Brain pericyte (primary cell): ENCODE results near the gene SIRPB2.

Experiments used
- DNase-seq: peaks from one replicate; pipeline ENCODE4 v3.0.0-alpha.2; 2012; ENCODE audit warnings: low read depth, low spot score

The SIRPB2 gene

DNA sequence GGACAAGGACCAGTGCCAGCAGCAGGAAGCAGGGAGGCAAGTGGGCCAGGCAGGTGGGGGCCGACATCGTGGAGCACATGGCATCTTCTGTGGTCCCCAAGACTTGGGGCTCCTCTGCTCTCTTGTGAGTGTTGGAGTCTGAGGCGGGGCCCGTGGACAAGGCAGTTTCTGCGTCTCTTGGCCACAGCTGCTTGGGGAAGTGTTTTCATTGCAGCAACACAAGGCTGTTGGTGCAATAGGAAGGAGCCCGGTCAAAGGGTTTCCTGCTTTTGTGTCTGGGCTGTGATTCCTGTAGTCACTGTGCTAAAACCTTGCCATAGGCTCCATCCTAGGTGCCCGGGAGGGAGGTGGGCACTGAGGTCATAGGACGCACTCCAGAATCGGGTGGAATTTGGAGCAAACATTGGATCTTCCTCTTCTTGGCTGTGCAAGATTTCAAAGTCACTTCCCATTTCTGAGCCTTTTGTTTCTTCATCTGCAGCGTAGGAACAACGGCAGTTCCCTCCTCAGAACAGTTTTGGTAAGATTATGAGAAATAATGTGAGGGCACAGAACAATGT lies at the start of gene SIRPB2:
Gene SIRPB2 (minus strand): TSS at position 140 of the 560 bp plus-strand sequence. CDS start 61 bp downstream, at position 79.
- DNase-seq, result no peak

DNA sequence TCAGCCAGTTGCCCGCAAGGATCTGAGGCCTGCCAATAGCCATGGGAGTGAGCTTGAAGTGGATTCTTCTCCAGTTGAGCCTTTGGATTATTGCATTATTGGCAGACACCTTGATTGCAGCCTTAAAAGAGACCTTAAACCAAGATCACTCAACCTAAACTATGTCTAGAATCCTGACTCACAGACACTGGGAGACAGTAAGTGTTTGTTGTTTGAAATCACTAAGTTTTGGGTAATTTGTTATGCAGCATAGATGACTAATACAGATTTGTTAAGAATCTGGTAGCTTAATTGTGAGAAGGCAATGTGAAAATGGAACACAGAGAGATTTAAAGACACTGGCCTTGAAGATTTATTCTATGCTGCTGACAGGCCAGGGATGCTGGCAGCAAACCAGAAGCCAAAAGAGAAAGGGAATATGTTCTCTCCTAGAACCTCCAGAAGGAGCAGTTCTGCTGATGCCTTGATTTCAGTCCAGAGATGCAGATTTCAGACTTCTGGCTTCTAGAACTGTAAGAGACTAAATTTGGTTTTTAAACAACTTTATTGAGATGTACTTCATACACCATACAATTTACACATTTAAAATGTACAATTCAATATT lies 48.7 kb upstream of the SIRPB2 start:
- no peak for DNase-seq

DNA sequence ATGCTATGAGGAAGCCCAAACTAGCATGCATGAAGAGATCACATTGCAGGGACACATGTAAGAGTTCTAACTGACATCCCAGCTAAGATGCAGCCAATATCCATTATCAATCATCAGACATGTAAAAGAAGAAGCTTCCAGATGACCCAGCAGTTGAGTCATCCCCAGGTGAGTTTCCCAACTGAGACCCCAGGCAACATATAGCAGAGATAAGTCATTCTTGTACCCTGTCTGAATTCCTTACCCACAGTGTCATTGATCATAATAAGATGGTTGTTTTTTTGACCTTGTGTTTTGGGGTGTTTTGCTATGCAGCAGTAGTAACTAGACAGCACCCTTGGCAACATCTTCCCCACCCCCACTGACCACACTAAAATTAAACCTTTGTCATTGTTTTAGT lies 47.4 kb upstream of the SIRPB2 start:
- no peak for DNase-seq

DNA sequence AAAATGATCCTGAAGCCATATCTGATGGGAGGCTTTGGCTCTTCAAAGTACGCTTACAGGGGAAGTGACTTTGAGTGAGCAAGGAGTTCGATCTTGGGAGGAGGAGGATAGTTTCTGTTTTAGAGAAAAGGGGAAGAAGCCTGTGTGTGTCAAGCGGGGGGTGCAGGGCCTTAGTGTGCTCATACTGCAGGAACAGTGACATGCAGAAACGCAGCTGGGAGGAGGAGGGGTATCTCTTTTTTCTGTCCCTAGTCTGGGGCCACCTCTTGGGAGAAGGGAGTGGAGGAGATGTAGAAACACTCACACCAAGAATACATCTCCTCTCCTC lies 46.5 kb upstream of the SIRPB2 start:
- no peak for DNase-seq

DNA sequence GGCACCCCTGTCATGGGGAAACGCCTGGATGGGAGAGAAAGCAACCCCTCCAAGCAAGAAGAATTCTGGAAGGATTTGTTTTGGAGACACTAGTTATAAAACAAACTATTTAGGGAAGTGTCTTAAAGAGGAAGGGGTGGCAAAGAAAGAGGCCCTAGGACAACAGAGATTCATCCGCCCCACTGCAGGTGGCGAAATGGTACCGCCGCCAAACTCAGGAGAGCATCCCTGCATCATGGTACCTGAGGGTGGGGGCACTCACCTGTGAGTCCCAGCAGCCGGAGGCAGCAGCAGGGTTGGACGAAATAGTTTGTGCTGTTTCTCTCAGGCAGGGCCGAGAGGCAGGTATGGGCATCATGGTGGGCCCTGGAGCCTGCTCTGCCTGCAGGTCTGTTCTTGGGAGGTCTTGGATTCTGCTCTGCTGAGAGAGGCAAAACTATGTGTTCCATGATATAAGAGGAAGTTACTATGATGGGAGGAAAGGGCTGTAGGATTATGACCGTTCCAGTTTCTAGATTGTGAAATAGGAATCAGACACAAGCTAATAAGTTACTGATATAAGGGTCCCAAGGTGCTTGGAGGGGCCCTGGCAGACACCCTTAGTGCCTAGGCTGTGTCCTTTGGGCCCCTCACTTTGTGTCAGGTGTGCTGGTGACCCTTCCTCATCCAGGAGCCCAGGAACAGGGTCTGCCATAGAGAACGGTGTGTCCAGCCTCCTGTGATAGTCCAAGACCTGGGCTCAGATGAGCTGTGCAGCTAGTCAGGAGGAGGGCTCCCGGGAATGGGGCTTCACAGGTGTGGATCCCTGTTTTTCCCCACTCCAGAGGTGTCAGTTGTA lies 45.9 kb upstream of the SIRPB2 start:
- no peak for DNase-seq

DNA sequence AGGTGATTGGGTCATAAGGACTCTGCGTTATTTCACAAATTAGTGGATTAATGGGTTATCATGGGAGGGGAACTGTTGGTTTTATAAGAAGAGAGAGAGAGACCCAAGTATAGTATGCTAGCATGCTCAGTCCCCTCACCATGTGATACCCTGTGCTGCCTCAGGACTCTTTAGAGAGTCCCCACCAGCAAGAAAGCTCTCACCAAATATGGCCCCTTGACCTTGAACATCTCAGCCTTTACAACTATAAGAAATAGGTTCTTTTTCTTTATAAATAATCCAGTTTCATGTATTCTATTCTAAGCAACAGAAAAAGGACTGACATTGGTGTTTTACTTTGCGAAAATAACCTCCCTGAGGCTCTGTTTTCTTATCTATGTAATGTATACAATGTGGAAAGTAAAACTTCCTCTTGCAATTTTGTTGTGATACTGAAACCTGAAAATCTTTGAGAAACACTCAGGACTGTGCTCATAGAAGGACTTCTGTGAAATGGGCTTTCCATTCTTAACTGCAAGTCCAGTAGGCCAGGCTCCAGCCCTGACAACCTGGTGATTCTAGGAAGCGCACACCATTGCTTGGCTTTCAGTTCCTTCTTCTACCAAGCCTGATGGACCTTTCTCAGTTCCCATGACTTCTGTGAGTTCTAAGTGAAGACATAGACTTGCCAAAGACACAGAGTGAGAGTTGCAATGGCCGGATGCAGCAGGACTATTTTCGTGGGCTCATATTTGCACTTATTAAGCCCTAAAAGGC lies 44.4 kb upstream of the SIRPB2 start:
- no peak for DNase-seq

DNA sequence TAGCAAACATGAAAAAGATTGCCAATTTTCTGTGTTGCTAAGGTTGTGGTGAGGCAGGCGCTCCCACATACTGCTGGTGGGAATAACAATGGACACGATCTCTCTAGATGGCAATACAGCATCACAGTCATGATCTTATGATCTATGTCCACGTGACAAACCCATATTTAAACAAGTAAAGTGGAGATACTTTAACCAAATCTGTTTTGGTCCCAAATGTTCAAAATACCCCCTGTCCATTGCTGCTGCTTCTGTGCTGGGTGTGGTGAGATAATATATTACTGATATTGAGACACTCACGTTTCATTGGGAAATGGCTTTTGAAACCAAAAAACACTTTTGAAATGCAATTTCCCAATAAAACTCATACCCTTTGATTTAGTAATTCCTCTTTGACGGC lies 43.3 kb upstream of the SIRPB2 start:
- no peak for DNase-seq

DNA sequence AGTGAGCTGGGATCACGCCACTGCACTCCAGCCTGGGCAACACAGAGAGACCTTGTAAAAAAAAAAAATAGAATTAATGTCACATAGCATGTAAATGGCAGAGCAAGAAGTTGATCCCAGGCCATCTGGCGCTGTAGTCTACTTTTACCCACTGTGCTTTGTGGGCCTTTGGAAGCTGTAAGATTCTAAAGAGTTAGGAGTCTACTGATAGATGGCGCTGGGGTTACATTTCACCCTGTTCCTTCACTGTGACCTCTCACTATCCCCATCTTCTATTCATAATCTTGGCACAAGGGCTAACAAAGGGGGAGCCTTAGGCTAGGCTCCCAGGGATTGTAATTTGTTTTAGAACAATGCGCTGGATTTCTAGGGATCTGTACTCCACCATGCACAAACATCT lies 41.8 kb upstream of the SIRPB2 start:
- no peak for DNase-seq

DNA sequence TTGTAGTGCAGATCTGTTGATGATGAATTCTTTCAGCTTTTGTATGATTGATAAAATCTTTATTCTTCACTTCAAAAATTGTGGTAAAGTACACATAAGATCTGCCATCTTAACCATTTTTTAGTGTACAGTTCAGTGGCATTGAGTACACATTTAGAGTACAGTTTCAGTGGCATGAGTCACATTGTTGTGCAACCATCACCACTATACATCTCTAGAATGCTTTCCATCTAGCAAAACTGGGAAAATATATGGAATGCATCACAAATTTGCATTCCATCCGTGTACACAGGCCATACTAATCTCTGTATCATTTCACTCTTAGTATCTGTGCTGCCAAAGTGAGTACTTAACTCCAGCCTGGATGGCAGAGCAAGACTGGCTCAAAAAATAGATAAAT lies 37.6 kb upstream of the SIRPB2 start:
- no peak for DNase-seq

DNA sequence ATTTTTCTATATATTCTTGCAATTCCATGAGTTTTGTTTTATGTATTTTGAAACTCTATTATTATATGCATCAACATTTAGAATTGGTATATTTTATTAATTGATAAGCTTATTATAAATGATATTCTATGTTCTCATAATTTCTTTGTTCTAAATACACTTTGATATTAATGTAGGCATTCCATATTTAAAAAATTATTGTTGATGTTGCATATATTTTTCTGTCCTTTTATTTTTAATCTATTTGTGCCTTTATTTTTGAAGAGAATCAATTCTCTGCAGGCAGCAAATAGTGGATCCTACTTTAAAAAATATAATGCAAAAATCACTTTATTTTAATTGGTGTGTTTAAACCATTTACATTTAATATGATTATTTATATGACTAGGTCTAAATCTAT lies 36.7 kb upstream of the SIRPB2 start:
- DNase-seq, result no peak

DNA sequence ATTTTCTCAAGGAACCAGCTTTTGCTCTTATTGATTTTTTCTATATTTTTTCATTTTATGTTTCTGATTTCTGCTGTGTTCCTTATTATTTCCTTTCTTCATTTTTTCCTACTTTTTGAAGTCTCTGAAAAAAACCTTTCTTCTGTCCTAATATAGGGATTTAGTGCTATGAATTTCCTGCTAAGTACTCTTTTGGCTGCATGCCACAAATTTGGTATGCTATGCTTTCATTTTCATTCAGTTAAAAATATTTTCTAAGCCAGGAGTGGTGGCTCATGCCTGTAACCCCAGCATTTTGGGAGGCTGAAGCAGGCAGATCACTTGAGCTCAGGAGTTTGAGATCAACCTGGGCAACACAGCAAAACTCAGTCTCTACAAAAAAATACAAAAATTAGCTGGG lies 35.7 kb upstream of the SIRPB2 start:
- DNase-seq, result no peak

DNA sequence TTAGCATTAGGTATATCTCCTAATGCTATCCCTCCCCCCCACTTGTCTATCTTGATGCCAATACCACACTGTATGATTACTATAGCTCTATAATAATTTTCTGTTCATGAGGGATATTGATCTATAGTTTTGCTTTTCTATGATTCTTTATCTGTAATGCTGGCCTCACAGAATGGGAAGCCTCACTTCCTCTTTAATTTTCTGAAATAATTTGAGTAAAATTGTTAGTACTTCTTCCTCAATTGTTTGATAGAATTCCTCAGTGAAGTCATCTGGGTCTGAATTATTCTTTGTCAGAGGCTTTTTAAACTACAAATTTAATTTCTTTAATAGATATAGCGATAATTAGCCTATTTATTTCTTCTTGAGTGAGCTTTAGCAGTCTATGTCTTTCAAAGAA lies 35.1 kb upstream of the SIRPB2 start:
- DNase-seq, result no peak

DNA sequence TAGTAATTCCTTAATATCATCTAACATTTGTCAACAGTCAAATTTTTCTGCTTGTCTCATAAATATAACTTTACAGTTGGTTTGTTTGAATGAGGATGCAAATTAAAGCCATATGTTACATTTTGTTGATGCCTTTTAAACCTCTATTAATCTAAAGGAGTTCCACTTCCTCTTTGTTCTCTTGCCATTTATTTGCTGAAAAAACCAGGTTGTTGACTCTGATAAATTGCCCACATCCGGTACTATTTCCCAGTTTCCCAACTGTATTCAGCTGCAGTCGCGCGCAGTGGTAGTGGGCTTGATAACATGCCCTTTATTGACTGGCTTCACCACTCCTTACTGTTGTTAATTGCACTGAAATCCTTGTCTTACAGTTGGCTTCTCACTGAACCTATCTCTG lies 32.8 kb upstream of the SIRPB2 start:
- no peak for DNase-seq

DNA sequence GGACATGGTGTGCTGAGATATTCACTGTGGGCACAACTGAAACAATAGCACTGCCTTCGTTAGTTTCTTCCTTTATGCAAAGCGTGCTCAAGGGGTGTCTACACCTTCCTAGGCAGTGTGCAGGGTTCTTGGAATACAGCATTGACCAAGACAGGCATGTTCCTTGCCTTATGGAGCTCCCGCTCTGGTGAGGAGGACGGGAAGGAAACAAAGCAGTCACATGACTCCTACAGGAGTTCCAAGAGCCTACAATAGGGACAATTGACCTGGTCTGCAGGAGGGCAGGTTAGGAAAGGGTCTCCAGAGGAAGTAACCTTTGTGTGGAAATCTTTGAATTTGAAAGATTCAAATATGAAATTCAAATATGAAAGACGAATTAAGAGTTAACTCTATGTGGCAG lies 25.8 kb upstream of the SIRPB2 start:
- DNase-seq, result no peak

DNA sequence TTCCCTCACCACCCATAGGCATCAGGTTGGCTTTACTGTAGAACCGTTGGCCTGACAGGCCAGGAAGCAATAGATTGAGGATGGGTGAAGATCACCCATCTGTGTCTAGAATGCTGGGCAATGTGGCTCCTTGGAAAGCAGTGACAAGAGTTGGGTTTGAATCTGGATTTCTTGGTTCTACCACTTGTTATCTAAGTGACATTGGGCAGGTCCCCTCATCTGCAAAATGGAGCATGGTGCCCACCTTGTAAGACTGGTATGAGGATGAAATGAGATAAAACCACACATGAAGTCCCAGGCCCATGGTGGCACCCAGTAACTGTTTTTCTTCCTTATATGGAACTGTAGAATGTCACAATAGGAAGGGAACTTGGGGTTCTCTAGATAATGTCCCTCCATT lies 22.6 kb upstream of the SIRPB2 start:
- no peak for DNase-seq

DNA sequence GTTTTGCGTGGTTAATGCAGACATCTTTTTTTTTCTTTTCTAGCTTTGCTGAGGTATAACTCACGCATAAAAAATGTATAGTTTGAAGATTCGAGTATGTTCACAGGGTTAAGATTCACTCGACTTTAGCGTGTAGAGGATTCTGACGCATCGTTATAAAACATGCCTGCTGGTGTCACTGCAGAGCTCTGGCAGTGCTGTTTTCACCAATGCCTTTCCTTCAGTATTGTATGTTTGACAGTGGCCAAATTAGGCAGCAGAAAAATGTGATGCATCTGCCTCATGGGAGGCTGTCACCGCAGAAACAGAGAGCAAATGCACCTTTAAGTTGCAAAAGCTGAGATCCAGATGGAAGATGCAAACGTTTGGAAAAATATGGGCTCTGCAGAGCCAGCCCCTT lies 18.0 kb upstream of the SIRPB2 start:
- no peak for DNase-seq

DNA sequence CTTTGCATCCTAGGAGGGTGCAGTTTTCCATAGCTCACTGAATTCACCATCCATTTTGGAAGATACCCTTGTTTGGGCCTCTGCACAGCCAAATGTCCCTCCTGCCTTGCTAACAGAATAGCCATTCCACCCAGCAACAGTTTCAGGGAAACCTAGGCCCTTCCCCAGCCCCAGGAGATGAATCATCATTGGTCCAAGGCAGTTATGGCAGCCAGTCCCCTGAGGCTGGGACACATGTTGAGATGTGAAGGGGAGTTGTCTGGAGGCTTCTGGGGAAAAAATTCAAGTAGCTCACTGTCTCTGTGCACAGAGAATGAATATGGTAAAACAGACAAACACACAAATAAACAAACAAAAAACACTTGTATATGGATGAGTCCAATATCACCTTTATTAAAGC lies 17.4 kb upstream of the SIRPB2 start:
- no peak for DNase-seq

DNA sequence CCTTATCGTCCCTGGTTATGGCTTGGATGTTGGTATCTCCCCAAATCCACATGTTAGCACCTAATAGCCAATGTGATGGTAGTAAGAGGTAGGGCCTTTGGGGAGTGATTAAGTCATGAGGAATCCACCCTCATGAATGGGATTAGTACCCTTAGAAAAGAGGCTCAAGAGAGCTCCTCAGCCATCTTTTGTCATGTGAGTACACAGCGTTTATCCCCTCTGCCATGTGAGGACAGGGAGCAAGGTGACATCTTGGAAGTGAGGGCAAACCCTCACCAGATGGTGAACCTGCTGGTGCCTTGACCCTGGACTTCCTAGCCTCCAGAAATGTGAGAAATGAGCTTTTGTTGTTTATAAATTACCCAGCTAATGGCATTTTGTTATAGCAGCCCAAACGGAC lies 16.1 kb upstream of the SIRPB2 start:
- DNase-seq, result no peak

DNA sequence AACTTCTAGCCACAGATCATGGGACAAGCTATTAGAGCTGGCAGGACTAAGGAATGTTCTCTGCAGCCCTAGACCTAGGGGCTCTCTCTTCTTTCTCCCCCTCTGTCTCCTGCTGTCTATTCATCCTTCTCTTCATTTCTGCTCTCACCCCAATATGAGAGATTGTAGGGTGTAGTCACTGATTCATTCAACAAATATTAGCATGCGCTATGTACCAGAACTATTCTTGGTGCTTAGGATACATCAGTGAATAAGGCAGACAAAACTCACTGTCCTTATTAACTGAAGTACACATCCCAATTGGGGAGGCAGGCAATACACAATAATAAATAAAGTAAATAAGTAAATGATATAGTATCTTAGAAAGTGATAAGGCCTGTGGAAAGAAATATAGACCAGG lies 14.7 kb upstream of the SIRPB2 start:
- no peak for DNase-seq

DNA sequence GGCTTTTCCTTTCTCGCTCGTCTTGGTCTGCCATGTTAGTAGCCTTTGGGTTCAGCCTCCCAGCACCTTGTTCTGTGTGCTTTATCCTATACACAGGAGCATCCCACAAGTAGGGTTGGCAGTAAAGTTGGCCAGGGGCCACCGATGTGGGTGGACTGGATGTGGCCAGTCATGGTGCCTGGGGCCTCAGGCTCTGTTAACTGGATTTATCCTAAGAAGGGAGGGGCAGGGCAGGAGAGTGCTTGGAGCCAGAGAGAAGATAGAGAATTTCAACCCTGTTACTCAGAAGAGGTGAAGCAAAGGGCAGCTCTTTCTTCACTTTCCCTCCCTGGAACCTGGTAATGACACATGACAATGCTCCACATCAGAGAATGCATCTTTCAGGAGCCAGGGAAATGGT lies 14.1 kb upstream of the SIRPB2 start:
- DNase-seq, result no peak

DNA sequence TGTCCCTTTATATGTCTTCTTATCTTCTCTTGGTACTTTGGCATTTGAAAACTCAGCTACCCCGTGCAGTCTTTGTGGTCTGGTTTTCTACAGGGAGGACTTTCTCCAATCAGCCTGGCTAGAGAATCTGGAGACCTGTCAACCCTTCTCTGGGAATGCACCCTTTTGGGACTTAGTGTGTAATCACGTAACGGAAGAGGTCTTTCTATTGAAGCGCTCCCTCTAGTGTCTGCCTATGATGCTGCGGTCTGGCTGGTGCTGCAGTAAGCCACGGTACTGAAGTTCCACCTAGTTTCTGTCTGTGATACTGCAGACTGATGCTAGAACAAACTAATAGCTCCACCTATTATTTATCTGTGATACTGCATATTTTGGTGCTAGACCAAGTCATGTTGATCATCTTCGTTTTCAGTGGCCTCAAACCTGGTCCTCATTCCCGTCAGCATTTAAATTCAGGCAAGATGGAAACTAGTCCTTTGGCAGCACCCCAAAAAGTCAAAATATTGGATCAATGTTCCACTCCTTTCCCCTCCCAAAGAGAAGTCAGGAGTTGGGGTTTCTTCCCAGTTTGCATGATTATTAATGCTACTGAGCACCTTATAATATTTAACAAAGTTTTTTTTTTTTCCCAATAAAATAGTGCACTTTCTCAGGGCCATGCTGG lies 12.5 kb upstream of the SIRPB2 start:
- DNase-seq, result peak; percentile 74

DNA sequence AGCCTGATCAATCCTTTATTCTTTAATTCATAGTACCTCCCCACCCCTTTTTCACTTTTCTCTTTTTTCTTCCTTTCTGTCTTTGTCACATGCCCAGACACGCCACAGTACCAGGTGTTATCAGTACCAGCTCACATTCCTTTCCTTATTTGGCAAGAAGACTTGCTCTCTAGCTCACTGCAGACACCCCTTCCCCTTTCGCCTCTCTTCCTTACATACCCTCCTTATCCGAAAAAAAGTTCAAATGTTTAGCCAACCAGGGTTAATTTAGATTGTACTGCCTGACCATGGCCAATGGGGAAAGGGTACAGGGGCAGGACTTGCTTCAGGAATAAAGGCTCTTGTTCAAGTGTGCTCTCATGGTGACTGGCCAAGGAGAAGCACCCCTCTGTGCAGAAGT lies 9.3 kb upstream of the SIRPB2 start:
- DNase-seq, result no peak
